ENCODE results near the gene PYCR2.
A peak's percentile ranks its signal among the peaks of the same experiment; 100 is the strongest.

PYCR2 gene

DNA sequence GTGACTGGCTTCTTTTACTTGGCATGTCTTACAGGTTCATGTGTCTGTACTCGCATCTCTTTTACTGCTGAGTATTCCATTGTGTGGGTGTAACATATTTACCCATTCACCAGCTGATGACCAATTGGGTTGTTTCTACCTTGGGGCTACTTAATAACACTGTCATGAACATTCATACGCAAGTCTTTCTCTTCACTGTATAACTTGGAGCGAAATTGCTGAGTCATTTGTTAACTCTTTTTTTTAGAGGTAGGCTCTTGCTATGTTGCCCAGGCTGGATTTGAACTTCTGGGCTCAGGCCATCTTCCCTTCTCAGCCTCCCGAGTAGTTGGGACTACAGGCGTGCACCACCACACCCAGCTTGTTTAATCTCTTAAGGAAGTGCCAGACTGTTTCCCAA, 6.5 kb downstream of the PYCR2 start:
- no peak for DNase-seq

DNA sequence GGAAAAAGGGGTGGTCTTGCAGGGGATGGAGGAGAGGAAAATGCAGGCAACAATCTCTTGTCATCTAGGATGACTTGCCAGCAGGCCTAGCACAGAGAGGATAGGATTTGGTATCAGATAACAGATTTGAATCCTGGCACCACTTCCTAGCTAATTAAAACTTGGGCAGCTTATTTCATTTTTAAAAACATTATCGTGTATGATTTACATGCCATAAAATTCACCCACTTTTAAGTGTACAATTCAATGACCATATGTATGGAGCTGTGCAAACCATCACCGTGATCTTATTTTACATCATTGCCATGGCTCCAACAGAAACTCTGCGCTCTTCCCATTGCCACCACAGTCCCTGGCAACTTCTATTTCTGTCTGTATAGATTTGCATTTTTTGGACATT, 6.9 kb downstream of the PYCR2 start:
- DNase-seq = no peak

DNA sequence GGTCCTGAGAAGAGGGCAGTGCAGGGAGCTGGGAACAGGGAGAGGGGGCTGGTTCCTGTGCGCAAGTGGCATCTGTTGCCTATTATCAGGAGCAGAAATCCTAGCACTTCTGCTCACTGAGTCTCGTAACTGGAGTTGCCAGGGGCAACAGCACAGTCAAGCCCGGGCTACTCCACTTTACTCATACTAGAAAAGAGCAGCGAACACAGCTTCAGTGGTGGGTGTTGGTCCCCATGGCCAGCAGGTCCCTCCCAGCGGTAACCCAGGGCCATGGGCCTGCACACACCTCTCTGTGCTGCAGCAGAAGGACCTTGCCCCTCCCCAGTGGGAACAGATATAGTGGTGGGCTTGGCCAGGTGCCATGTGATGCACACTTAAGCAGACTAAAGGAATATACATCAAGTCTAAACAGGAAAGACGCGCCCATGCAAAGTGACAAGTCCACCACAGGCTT, 8.5 kb downstream of the PYCR2 start:
- no peak for DNase-seq

DNA sequence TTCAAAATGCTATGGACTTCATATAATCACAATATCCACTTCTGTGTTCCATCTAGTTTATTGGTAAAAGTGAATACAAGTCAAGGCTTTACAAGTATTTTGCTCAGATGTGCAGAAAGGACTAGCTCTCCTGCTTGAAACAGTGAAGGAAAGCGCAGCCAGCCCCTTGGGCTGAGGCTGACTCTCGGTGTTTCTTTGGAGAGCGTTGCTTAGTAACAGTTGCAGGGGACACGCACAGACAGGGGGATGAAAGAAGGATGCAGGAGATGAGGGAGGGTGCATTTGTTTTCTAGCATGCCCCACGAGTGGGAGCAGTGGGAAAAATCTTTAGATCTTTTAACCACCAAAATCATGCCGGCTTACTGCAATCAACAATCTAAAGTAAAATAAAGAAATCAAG, 9.1 kb downstream of the PYCR2 start:
- no peak for DNase-seq

DNA sequence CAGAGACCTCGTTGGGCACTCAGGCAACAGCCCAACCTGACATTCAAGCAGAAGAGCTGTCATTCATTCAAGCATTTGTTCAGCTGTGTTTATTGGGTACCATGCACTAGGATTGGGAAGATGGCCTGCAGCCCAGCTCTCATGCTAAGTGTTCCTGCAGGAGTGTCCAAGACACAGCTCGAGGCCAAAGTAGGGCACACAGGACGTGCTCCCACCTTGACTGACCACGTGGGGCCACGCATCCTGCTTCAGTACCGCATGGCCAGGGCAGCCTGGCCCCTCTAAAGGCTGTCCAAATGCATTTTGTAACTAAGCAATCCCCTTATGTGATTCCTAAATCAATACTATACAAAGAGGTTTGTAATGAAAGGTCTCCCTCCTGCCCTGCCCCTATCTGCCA, 9.7 kb downstream of the PYCR2 start:
- no peak for DNase-seq

DNA sequence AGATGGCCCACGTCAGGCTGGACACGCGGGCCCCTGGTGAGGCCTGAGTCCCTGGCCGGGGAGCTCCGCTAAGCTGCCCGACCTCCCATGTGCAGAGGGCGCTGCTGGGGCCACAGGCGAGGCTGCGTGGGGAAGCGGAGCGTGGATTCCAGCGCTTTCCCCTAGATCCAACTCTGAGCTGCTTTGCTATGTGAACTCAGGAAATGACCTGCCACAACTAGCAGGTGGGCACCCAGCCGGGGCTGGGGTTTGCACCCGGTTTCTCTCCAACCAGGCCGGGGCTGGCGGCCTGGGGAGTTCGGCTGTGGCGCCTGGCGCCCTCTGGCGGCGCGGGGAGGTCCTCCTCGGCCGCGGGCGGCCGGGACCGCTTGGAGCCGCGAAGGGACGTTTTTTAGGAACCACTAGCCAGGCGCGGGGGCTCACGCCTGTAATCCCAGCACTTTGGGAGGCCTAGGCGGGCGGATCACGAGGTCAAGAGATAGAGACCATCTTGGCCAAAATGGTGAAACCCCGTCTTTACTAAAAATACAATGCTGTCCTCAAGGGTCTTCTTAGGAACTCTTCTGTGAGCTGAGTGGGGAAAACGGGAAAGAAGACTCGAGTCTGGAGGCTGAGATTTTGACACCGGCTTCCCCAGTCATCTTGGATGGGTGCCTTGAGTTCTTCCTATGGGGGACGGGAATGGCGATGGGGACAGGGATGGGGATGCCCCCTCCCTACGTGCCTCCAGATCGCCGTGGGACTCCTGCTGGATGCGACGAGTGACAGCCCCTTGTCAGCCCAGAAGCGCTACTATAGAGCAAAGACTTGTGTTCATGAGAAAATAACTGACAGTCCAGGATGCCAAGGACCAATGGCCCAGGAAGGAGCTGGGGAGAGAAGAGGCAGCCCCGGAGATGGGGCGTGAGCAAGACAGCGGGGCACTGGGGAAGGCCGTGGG, 12.6 kb downstream of the PYCR2 start:
- peak; percentile 63 to 72 for DNase-seq

DNA sequence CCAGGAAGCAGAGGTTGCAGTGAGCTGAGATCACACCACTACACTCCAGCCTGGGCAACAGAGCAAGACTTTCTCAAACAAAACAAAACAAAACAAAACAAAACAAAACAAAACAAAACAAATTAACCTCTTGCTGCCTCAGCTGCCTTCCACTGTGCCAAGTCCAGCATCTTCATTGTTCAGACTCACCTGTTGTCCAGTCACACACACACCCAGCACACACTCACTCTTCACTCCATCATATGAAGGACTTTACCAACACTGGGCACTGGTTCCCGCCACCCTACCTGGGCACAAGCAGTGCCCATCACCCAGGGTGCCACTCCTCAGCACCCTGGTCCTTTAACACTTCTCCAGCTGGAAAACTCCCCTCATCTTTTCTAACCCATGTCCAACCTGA, 14.6 kb downstream of the PYCR2 start:
- no peak for DNase-seq

DNA sequence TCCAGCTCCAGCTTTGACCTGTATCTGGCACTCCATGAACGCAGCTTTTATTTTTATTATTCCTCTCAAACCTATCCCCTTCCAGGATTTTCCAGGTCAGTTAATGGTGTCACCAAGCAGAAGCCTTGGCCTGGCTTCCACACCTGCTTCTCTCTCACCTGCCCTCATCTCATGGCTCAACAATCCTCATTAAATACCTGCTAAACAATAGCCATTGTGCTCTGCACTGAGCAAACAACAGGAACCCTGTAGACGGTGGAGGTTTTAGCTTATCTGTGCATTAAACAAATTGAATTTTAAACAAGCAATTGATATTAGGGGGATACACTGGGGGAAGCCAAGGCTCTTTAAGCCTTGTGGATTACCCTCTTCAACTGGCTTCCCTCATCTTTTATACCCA, 15.3 kb downstream of the PYCR2 start:
- no peak for DNase-seq

DNA sequence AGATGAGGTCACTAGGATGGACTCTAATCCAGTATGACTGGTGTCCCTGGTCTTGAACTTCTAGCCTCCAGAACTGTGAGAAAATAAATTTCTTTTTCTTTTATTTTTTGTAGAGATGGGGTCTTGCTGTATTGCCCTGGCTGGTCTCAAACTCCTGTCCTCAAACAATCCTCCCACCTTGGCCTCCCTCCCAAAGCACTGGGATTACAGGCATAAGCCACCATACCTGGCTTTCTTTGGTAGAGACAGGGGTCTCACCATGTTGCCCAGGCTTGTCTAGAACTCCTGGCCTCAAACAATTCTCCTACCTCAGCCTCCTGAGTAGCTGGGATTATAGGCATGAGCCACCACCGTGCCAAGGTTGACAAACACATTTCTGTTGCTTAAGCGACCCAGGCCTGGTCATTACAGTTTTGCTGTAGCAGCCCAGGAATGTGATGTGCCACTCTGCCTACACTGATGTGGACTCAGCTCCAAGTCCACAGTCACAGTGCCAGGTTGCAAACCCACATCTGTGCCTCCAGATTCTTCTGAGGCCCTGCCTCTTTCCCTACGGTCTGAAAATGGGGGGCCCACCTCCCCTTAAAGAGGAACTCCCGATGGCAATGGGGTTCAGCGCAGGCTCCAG, 15.9 kb downstream of the PYCR2 start:
- DNase-seq = no peak

DNA sequence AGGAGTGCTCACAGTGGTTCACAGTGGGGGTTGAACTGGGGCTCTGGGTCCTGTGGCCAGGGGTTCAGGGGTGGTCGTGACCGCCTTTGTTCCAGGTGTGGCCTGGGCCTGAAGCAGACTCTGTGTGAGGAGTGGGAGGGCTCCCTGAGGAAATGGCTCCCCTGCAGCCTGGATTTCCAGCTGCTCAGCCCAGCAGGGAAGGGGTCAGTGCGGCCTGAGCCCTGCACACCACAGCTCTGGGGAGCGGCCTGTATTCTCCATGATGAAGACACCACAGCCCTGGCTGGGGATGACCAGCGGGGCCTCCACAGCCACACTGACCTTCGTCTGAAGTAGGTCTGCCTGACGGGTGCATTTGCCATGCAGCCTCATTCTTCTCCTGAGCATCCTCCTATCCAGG, 16.7 kb downstream of the PYCR2 start:
- DNase-seq = no peak

DNA sequence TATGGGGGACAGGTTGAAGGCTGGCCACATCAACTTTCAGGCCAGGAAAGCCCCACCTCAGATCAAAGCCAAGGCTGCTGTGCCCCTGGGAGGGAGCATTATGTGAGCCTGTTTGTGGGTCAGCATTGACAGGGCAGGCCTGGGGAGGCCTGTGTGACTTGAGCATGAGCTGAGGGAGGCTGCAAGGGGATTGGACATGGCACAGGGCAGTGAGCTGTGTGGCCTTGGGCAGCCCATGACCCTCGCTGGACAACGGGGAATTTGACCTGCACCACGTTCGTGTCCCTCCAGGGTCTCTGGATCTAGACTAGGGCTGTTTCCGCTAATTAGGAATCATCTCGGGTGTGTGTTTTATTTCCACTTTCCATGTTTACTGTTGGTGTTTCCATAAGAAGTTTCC, 17.6 kb downstream of the PYCR2 start:
- DNase-seq = no peak

DNA sequence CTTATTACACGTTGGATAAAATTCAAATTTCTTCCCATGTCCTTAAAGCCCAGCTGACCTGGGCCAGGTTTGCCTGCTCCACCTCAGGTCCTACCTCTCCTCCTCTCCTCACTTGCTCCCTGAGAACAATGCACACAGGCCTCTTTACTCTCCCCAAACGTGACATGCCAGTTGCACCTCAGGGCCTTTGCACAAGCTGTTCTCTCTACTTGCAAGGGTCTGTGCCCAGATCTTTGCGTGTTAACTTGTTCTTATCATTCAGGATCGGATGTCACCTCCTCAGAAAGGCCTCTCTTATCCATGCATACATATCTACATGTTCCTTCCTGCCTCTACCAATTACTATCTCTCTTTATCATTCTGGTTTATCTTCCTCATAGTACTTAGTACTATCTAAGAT, 20.4 kb downstream of the PYCR2 start:
- DNase-seq = no peak

DNA sequence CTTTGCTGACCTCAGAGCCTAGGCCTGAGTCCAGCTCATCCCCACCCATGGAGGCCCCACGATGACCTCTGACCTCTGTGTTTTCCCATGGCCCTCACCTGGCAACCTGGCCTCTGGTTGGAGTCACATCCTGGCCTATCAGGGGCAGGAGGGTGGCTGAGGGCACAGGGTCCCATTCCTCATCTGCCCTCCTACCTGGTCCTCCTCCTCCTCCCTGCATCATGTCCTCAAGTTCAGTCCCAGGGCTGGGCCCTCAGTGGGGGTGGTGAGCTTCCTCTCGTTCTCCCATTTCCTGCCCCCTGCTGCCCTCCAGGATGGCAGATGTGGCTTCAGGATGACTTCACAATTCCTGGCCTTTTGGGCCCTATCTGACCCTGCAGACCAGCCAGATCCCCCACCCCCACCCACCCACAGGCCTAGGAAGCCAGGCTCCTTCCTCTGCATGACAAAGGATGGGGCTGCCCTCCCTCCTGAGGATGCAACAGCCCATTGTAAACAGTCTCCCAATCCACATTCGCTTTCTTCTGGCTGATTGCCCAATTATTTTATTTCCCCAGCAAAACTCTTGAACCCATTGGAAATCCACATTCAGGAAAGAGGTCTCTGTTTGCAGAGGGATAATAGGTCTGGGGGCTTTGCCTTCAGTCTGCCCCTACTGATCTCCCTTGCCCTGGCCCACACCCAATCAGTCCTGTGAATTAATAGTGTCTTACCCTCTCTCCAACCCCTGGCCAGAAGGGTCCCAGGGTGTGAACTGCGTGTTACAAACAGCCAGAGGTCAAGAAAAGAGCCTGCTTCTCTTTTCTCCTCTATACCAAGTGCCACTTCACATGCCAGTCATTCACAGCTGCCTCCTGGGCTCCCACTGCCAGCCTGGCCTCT, 24.8 kb downstream of the PYCR2 start:
- DNase-seq = no peak

DNA sequence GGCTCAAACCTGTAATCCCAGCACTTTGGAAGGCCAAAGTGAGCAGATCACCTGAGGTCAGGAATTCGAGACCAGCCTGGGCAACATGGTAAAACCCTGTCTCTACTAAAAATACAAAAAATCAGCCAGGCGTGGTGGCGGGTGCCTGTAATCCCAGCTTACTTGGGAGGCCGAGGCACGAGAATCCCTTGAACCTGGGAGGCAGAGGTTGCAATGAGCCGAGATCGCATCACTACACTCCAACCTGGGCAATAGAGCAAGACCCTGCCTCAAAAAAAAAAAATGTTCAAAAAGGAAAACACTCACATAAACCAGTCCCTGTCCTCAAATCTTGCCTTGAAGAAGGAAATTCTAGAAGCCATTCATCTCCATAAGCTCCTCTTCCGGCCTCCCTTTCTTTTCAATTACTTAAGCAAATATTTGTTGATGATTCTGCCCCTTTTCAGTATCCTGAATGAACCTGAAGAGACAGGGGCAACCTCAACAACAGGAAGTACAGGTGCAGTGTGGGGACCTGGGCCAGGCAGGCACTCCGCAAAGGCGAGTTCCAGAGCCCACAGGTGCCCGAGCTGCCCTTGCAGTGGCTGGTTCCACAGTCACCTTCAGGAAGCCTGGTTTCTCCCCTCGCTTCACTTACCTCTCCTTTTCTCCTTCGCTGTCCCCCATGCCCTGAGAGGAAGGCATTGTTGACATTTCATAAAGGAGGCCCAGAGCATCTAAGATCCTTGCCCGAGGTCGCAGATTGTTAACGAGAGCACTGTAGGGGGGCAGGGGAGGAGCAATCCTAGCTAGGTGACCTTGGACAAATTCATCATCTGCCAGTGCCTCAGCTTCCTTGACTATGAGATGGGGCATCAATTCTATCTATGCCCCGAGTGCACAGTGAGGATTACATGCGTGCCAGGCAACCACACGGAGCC, 26.2 kb downstream of the PYCR2 start:
- DNase-seq = no peak

DNA sequence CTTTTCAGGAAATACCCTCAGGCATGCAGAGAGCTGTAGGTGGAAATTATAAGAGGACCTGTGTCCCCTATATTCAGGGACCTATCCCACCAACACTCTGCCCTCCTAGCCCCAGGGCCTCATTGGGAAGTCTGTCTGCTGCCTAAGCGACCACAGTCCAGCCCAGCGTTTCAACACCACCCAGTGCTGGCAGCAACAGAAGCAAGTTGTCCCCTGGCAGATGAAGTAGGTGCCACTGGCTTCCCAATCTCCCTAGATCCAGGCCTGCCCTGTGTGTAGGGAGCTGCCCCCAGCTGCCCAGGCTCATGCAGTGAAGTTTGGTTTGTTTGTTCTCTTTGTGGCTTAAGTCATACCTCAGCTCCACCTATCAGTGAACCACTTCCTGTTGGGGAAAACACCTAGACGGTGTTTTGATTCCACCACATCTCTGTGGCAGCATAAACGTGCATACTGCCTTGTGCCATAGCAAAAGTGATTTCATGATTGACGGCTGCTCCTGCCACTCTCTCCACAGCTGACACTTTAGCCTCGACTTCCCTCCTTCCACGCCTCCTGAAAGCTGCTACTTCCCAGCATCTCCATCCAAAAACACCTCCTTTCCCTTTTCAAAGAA, 27.0 kb downstream of the PYCR2 start:
- DNase-seq = peak; percentile 62 to 64

DNA sequence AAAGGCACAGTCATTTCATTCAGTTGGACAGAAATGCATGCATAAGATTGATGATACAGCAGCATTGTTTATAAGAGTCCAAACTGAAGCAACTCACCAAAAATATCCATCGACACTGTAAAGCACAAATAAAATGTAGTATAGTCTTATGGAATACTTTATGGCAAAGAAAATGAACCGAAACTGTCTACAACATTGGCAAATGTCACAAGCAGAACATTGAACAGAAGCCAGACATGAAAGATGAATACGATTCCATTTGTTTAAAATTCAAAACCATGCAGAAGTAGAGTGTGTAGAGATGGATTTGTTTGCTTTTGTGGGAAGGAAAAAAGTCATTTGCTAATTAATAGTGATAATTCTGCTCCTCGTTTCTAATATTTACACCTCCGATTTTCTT, 27.6 kb downstream of the PYCR2 start:
- no peak for DNase-seq

DNA sequence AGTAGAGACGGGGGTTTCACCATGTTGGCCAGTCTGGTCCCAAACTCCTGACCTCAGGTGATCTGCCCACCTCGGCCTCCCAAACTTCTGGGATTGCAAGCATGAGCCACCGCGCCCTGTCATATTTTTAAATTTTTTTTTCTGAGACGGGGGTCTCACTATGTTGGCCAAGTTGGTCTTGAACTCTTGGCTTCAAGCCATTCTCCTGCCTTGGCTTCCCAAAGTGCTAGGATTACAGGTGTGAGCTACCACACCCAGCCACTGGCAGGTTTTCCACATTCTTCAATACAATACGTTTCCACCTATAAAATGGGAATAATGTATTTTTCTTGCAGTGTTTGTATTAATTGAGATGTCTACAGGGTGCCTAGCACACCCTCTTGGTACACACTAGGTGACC, 31.7 kb downstream of the PYCR2 start:
- no peak for DNase-seq

DNA sequence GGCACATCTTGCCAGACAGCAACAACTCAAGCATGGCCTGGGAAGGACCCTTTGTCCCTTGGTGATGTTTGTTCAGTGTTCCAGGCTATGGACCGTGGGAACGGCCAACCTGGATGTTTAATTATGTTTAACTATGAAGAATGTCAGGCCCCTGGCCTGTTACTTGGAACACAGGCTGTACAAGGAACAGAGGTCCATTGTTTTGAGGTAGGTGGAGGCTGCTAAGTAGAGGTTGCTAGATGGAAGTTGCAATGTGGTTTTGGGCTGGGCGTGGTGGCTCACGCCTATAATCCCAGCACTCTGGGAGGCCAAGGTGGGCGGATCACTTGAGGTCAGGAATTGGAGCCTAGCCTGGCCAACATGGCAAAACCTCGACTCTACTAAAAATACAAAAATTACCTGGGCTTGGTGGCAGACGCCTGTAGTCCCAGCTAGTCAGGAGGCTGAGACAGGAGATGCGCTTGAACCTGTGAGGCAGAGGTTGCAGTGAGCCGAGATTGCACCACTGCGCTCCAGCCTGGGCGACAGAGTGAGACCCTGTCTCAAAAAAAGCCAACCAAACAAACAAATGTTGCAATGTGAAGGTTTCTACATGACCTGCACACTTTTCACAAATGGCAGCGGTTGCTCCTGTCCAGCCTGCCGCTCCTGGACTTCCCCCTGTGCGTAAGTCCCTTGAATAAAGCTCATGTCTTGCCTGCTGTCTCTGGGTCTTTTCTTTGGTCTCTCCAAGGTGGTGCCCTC, 32.6 kb downstream of the PYCR2 start:
- no peak for DNase-seq

DNA sequence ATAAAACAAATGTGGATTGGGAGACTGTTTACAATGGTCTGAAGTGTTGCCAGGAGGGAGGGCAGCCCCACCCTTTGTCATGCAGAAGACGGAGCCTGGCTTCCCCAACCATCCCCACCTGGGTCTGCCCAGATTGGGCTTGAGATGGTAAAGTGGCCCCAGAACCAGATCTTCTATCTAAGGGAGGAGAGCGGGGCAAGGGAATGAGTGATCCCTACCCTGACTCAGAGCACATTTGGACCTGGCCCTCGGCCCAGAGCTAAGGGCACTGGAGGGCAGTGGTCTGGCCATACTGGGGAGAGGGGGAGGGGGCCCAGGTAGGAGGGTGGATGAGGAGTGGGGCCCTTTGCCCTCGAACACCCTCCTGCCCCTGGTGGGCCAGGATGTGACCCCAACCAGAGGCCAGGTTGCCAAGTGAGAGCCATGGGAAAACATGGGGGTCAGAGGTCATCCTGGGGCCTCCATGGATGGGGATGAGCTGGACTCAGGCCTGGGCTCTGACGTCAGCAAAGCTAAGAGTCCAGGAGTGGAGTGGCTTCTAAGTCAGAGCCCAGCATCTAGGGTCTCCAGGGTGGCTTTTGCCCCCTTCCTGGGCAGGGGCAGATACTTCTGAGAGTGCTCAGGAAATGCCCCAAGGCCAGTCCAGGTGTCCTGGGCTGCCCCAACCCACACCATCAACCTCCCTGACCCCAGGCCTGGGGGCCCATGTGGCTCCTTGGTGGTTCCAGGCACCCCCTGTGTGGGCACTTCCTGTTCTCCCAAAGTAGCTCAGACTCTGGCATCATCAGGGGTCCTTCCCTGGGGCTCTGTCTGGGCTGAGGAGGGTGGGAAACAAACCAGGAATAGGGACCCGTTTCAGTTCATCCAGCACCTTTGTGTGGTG, 33.5 kb downstream of the PYCR2 start:
- no peak for DNase-seq

DNA sequence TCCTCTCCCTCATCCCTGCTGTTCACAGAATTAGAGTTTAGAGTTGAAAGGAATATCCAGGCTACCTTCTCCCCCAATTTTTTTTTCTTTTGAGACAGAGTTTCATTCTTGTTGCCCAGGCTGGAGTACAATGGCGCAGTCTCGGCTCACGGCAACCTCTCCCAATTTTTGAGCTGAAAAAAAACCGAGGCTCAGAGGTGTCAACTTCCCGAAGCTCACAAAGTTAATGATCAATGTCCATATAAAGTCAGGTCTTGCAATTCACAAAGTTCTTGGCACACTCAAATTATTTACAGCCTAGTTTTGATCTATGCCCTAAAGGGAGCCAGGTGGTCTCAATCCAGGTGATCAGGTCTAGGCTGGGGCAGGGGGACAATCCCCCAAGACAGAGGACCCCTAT, 34.3 kb downstream of the PYCR2 start:
- DNase-seq = no peak

Measured in activated CD4-positive, alpha-beta T cell treated with anti-CD3 and anti-CD28 coated beads for 4 hours (primary cell).